ENCODE measurements around the gene SPECC1L. TPM values are rescaled to one million over a fixed set of nuclear protein-coding genes. Genes with fewer than 3 reads are reported as not detected.

The SPECC1L gene
- total and polyA plus RNA-seq, 2 of the 8 experiments (the other 6 are each of a cell fraction or from before 2014, with no cell fraction given), result 15.7 to 61.6 TPM

DNA sequence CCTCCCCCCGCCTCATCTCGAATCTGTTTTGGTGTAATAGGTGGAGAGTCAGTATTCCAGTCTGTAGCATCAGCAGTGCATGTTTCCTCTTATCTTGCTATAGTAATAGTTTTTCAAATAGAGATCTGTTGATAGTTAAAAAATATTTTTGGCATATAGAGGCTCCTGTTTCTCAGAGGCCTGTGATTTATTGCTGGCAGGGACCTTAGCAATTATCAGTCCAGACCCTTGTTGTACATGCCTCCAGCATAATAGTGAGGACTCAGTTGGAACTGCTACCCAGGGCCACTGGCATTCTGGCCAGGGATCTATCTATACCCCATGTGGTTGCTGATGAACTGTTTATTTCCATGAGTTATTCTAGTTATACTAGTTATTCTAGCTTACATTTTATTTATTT is 52.6 kb downstream of the SPECC1L start:
- H3K27ac ChIP-seq (ENCODE audit: low read depth, low read length), result no peak overlapping the region
- H3K23ac ChIP-seq (ENCODE audit: insufficient read length), result no peak overlapping the region
- no peak overlapping the region for H2AFZ ChIP-seq (ENCODE audit: low read length)
- no peaks in the 10 kb centered on the region for H3K9me3 ChIP-seq (ENCODE audit: insufficient read depth in 2 of 2, low read depth in 1 of 2, low read length in 1 of 2)
- H4K8ac ChIP-seq (ENCODE audit: extremely low read depth, insufficient read depth, low read length), result no peak overlapping the region
- H4K91ac ChIP-seq (replicated peaks; ENCODE audit: insufficient read length, low read length), result no peak overlapping the region
- no peak overlapping the region for H3K18ac ChIP-seq (ENCODE audit: extremely low read depth, low read length)
- H2AK5ac ChIP-seq (ENCODE audit: low read depth, low read length), result no peak overlapping the region
- TF ChIP-seq SAP30 (IDR thresholded peaks at IDR 0.05; ENCODE audit: insufficient read depth, insufficient replicate concordance, low read length) (no peak), CTBP2 (IDR thresholded peaks at IDR 0.05; ENCODE audit: borderline replicate concordance, insufficient read depth, insufficient read length, low read length) (no peak), SIRT6 (IDR thresholded peaks at IDR 0.05; ENCODE audit: low read length) (no peak), NANOG (IDR thresholded peaks at IDR 0.05; ENCODE audit: insufficient read depth, low read depth, low read length, poor library complexity, severe bottlenecking) (no peak), NRF1 (IDR thresholded peaks at IDR 0.05; ENCODE audit: low read depth, low read length) (no peak), SIN3A (conservative IDR thresholded peaks at IDR 0.05 in 1 of 2, IDR thresholded peaks at IDR 0.05 in 1 of 2; ENCODE audit: low read depth in 1 of 2, low read length in 2 of 2) (no peak), KDM4A (IDR thresholded peaks at IDR 0.05; ENCODE audit: low read depth, low read length, severe bottlenecking) (no peak), POLR2AphosphoS5 (IDR thresholded peaks at IDR 0.05; ENCODE audit: low read depth, low read length) (no peak), CBX8 (IDR thresholded peaks at IDR 0.05; ENCODE audit: borderline replicate concordance, low read depth, low read length) (no peak), GTF2F1 (IDR thresholded peaks at IDR 0.05; ENCODE audit: borderline replicate concordance, low read depth, low read length) (no peak)
- FAIRE-seq (no peak), DNase-seq (ENCODE audit: low read depth in 1 of 2, low spot score in 2 of 2) (no peak)
- no peaks in the 10 kb centered on the region for H3K4me1 ChIP-seq (replicated peaks in 1 of 4; ENCODE audit: control insufficient read depth in 3 of 4, insufficient read depth in 4 of 4, low read length in 3 of 4)
- H2BK12ac ChIP-seq (ENCODE audit: low read depth, low read length), result no peak overlapping the region
- 98% methylated on average over 2 of the region's 2 CpGs; no CpG with 5 or more reads in 1 of the 2 experiments for WGBS, 2 experiments (ENCODE audit: extremely low coverage in 1 of 2, insufficient coverage in 1 of 2, insufficient read length in 1 of 2, insufficient replicate concordance in 2 of 2, low coverage in 1 of 2, low lambda C conversion rate in 2 of 2, missing lambda C conversion rate in 1 of 2)
- H4K20me1 ChIP-seq (replicated peaks in 1 of 2; ENCODE audit: control insufficient read depth in 1 of 2, insufficient read depth in 2 of 2, low read length in 2 of 2), result peaks cover 4 to 5% of the 10 kb centered on the region in 2 experiments
- H3K79me1 ChIP-seq (ENCODE audit: low read depth, low read length), result peaks cover 4% of the 10 kb centered on the region; the same call in 1 of the 2 replicates
- no peak overlapping the region for H2BK5ac ChIP-seq (ENCODE audit: low read depth, low read length)
- no peak overlapping the region for H2BK15ac ChIP-seq (ENCODE audit: low read length)
- no peak overlapping the region for H3K4me3 ChIP-seq (ENCODE audit: extremely low read depth in 1 of 4, insufficient read depth in 2 of 4, low read depth in 3 of 4, low read length in 4 of 4)
- H3K23me2 ChIP-seq (ENCODE audit: low read depth, low read length), result no peaks in the 10 kb centered on the region
- H3K4me2 ChIP-seq (ENCODE audit: insufficient read depth in 1 of 2, low read depth in 2 of 2, low read length in 2 of 2), result no peak overlapping the region
- no peak overlapping the region for H2BK120ac ChIP-seq (replicated peaks; ENCODE audit: low read depth, low read length)
- H3K79me2 ChIP-seq (ENCODE audit: control insufficient read depth in 1 of 2, insufficient read depth in 2 of 2, low read length in 2 of 2), result peaks cover 0 to 9% of the 10 kb centered on the region in 2 experiments; a peak in 1 of 4 replicates
- H3K9ac ChIP-seq (replicated peaks in 1 of 4; ENCODE audit: extremely low read depth in 1 of 4, low read depth in 3 of 4, low read length in 3 of 4), result no peak overlapping the region
- ChIA-PET CTCF (ENCODE audit: partially characterized antibody) (interaction anchor here (0.6 to 1.8 kb wide), 5 partner anchors 12 to 189 kb away, joined by 3 to 4 read pairs (median 3); no protein-coding TSS in a partner anchor), POLR2A (ENCODE audit: partially characterized antibody) (no interaction called here)
- no peak overlapping the region for H4K5ac ChIP-seq (ENCODE audit: insufficient read length, low read depth, low read length)
- no peak overlapping the region for H3K14ac ChIP-seq (ENCODE audit: insufficient read length)
- H2BK20ac ChIP-seq (ENCODE audit: low read length), result no peak overlapping the region
- no peak overlapping the region for H3K56ac ChIP-seq (replicated peaks; ENCODE audit: insufficient read length, low read depth, low read length)
- no peaks in the 10 kb centered on the region for H3K27me3 ChIP-seq (replicated peaks in 1 of 4; ENCODE audit: control insufficient read depth in 3 of 4, extremely low read depth in 1 of 4, insufficient read depth in 3 of 4, low read length in 3 of 4)
- H3K36me3 ChIP-seq (ENCODE audit: control insufficient read depth in 2 of 4, insufficient read depth in 4 of 4, low read length in 3 of 4), result peaks cover 4 to 54% (median 11%) of the 10 kb centered on the region in 4 experiments; a peak in 7 of 8 replicates
- H3K4ac ChIP-seq (replicated peaks; ENCODE audit: insufficient read length, low read depth, low read length), result no peak overlapping the region
